Adrenal gland (tissue), 5 donors: Measurements from ENCODE around the gene FXYD4.

Source experiments
- POLR2A ChIP-seq, 2 donors: fragments of 450-650 bp; IDR thresholded peaks; one replicate each; pipeline ENCODE4 v1.6.1; 2017; ENCODE audit warnings: antibody characterized with exemption in 2 of 2, mild to moderate bottlenecking in 2 of 2, moderate library complexity in 1 of 2
- TF ChIP-seq, protein P1 (sequence below), 6 experiments: fragments of 450-650 bp in 4 of 6; fragments of 200-600 bp in 2 of 6; sonication (generic) in 1 of 6; IDR thresholded peaks; 1 replicate in 5 of 6; 2 replicates in 1 of 6; pipeline versions ENCODE4 v1.5.1 to v1.8.0; 2016 to 2021; ENCODE audit warnings: antibody characterized with exemption in 6 of 6, mild to moderate bottlenecking in 2 of 6, moderate library complexity in 1 of 6
- donor health status: DM: no; HTN: no; CAD: no.

DNA sequence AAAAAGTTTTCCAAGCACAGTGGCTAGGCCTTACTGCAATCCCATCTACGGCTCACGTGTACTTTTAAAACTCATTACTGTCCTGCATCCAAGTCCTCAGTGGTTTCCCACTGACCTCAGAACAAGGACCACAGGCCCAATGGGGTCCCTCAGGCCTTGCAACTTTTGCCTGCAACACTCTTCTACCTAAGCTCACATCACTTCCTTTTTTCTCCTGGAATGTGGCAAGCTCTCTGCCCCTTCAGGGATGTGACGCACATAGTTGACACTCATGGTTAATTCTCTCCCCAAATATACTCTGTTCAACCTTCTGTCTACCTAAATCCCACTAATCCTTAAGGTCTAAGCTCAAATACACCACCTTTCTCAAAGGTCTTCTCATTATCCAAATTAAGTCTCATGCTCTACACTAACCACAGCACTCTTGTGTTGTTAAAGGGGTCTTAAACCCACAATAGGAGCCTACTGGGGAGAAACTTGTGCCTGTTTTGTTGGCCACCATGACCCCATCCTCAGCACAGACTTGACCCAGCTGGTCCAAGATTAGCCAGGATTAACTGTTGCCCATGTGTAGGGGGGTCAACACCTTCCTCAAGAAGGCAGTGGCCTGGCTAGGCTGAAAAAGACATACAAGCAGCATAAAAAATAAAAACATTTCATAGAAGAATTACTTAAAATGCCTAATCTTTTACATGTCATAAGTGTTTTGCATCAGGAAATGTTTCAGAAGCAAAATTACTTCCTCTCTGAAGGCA is 22.3 kb downstream of the FXYD4 start:
- TF ChIP-seq, protein P1, sequence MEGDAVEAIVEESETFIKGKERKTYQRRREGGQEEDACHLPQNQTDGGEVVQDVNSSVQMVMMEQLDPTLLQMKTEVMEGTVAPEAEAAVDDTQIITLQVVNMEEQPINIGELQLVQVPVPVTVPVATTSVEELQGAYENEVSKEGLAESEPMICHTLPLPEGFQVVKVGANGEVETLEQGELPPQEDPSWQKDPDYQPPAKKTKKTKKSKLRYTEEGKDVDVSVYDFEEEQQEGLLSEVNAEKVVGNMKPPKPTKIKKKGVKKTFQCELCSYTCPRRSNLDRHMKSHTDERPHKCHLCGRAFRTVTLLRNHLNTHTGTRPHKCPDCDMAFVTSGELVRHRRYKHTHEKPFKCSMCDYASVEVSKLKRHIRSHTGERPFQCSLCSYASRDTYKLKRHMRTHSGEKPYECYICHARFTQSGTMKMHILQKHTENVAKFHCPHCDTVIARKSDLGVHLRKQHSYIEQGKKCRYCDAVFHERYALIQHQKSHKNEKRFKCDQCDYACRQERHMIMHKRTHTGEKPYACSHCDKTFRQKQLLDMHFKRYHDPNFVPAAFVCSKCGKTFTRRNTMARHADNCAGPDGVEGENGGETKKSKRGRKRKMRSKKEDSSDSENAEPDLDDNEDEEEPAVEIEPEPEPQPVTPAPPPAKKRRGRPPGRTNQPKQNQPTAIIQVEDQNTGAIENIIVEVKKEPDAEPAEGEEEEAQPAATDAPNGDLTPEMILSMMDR (IDR thresholded peaks at IDR 0.05), result no peak
- no peak for TF ChIP-seq POLR2A (IDR thresholded peaks at IDR 0.05)
